ENCODE results near the gene SRSF1. TPM values are rescaled to one million over a fixed set of nuclear protein-coding genes. Genes with fewer than 3 reads are reported as not detected.
"Not testable (repeated sequence)": the region's sequence is repeated elsewhere in the genome, so short reads cannot be mapped to it uniquely, and the experiment has no call there.

Gene SRSF1
- total and polyA plus RNA-seq, 8 donors, result 137 to 393 (median 340) TPM

DNA sequence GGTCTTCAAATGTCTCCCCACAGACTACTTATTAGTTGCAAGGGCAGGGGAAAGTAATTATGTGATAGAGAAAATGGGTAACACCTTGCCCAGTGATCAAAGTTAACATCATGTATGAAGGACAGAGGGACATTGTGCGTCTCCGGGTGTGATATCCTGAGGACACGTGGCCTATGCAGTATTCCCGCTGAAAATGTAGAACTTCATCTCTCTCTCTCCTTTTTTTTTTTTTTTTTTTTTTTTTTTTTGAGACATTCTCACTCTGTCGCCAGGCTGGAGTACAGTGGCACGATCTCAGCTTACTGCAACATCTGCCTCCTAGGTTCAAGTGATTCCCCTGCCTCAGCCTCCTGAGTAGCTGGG, 43.9 kb downstream of the SRSF1 start:
- DNase-seq, result no peak
- Histone ChIP-seq H3K9me3 (no peaks in the 10 kb centered on the region), H3K27ac (no peak overlapping the region), H3K27me3 (no peaks in the 10 kb centered on the region), H3K4me1 (no peaks in the 10 kb centered on the region), H3K36me3 (no peaks in the 10 kb centered on the region), H3K4me3 (no peak overlapping the region)
- TF ChIP-seq, protein P1, sequence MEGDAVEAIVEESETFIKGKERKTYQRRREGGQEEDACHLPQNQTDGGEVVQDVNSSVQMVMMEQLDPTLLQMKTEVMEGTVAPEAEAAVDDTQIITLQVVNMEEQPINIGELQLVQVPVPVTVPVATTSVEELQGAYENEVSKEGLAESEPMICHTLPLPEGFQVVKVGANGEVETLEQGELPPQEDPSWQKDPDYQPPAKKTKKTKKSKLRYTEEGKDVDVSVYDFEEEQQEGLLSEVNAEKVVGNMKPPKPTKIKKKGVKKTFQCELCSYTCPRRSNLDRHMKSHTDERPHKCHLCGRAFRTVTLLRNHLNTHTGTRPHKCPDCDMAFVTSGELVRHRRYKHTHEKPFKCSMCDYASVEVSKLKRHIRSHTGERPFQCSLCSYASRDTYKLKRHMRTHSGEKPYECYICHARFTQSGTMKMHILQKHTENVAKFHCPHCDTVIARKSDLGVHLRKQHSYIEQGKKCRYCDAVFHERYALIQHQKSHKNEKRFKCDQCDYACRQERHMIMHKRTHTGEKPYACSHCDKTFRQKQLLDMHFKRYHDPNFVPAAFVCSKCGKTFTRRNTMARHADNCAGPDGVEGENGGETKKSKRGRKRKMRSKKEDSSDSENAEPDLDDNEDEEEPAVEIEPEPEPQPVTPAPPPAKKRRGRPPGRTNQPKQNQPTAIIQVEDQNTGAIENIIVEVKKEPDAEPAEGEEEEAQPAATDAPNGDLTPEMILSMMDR (IDR thresholded peaks at IDR 0.05), result no peak
- intact Hi-C loops (cut with DNase I), result no loop called here
- no peak for ATAC-seq

DNA sequence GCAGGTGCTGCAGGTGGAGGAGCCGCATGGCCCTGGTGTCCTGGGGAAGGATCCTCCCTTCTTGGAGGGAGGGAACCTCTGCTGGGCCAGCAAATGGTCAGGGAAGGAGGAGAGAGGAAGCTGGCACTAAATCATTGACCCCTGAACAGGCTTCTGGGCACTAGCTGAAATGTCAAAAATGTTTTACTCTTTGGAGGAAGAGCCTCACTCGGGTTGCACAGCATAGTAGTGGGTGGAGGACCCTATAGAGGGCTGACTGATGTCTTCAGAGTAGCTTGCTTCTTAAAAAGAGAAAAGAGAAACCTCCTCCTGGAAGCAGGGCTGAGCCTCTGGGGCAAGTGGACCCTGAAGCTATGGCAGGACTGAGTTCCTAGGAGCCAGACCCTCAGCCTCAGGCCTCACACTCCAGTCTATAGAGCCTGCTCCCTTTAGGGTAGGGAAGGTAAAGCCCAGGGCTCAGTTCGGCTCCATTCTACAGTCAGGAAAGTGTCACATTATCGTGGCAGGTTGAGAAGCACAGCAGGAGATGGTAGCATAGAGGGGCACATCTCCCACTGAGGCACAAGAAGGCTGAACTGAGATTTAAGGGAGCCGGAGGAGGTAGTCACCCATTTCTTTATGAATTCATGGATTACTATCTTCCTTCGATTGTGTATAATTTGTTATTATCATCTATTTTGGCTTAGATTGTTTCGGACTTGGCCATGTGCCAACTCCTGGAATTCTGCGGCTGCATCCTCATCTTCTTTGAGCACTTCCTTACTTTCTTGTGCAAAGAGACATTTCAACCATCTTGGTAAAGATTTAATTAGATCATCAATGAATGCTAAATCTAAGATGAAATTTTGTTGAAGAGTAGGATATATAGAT, 44.5 kb downstream of the SRSF1 start:
- intact Hi-C loops (cut with DNase I), result no loop called here
- Histone ChIP-seq H3K4me3 (no peak overlapping the region), H3K36me3 (no peaks in the 10 kb centered on the region), H3K27me3 (no peaks in the 10 kb centered on the region), H3K27ac (no peak overlapping the region), H3K9me3 (no peaks in the 10 kb centered on the region), H3K4me1 (no peaks in the 10 kb centered on the region)
- DNase-seq (no peak), ATAC-seq (no peak)
- TF ChIP-seq, protein P1 (IDR thresholded peaks at IDR 0.05), result no peak

DNA sequence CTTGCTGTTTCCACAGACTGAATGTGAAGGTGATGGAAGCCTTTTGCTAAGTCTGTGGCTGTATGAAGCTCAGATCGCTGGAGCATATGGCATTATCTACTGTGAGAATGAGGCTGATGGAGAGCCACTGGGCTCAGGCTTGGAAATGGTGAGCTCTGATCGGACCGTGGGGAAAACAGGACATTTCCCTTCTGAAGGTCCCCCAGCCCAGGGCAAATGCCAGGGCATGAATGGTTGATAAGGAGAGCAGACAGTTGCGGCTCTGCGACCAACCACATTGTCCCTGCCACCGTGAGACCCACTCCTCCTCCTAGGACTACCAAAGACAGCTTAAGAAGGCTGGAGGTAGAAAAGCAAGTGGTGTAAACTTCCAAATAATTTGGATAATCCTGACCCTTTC, 47.1 kb downstream of the SRSF1 start:
- TF ChIP-seq, protein P1 (IDR thresholded peaks at IDR 0.05), result no peak
- peaks cover 0 to 16% of the 10 kb centered on the region in 2 donors for H3K27me3 ChIP-seq
- intact Hi-C loops (cut with DNase I), result no loop called here
- DNase-seq (no peak), ATAC-seq (no peak)
- H3K4me3 ChIP-seq, result no peak overlapping the region
- no peak overlapping the region for H3K27ac ChIP-seq
- H3K4me1 ChIP-seq, result peaks cover 7 to 13% of the 10 kb centered on the region in 2 donors
- no peaks in the 10 kb centered on the region for H3K9me3 ChIP-seq
- H3K36me3 ChIP-seq, result no peaks in the 10 kb centered on the region

DNA sequence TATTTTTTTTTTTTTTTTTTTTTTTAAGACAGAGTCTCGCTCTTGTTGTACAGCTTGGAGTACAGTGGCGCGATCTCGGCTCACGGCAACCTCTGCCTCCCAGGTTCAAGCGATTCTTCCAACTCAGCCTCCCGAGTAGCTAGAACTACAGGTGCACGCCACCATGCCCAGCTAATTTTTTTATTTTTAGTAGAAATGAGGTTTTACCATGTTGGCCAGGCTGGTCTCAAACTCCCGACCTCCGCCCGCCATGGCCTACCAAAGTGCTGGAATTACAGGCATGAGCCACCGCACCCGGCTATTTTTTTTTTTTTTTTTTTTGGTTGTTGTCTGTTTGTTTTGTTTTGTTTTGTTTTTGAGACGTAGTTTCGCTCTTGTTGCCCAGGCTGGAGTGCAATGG, 48.7 kb downstream of the SRSF1 start:
- H3K36me3 ChIP-seq; DNase-seq; ATAC-seq; H3K9me3 ChIP-seq; H3K4me3 ChIP-seq; H3K27ac ChIP-seq; intact Hi-C loops (cut with DNase I): not testable (repeated sequence)
- peaks cover 0 to 26% of the 10 kb centered on the region in 2 donors for H3K27me3 ChIP-seq
- H3K4me1 ChIP-seq, result peaks cover 13 to 25% of the 10 kb centered on the region in 2 donors

DNA sequence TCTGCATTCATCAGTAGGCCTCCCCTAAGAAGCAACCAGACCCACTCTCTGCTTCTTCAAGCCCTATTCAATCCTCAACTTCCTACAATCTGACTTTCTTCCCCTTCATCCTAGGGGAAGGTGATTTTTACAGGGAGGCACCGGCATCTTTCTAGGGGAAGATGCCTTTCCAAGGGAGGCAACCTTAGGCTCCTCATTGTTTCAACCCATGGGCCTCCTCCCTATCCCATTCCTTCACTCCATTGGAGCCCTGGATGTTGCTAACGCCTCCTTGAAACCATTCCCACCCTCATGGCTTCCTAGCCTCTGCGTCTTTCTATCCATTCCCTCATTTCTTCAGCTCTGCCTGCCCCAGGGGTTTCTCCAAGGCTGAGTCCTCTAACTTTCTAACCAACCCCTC, 49.2 kb downstream of the SRSF1 start:
- peaks cover 0 to 26% of the 10 kb centered on the region in 2 donors for H3K27me3 ChIP-seq
- no peak overlapping the region for H3K4me3 ChIP-seq
- ATAC-seq (no peak), DNase-seq (no peak)
- peaks cover 16 to 30% of the 10 kb centered on the region in 2 donors for H3K4me1 ChIP-seq
- no peaks in the 10 kb centered on the region for H3K9me3 ChIP-seq
- no peaks in the 10 kb centered on the region for H3K36me3 ChIP-seq
- intact Hi-C loops (cut with DNase I), result no loop called here
- H3K27ac ChIP-seq, result no peak overlapping the region
- TF ChIP-seq, protein P1 (IDR thresholded peaks at IDR 0.05), result no peak
